ENCODE measurements around the gene NCK2.

The NCK2 gene

GRCh38 chr2:105747991-105748390 lies 3.3 kb downstream of the NCK2 start:
- no peak overlapping the region for H3K4me2 ChIP-seq (ENCODE audit: low read depth, low read length, poor library complexity, severe bottlenecking)
- no peak overlapping the region for H3K9ac ChIP-seq (ENCODE audit: low read length)
- H3K27me3 ChIP-seq (ENCODE audit: low read length) = no peaks in the 10 kb centered on the region
- H3K36me3 ChIP-seq (ENCODE audit: low read length) = no peaks in the 10 kb centered on the region
- H3K27ac ChIP-seq (ENCODE audit: low read depth, low read length) = no peak overlapping the region
- no peaks in the 10 kb centered on the region for H3K9me2 ChIP-seq (replicated peaks; ENCODE audit: insufficient read depth, low read length)
- TF ChIP-seq, protein P1, sequence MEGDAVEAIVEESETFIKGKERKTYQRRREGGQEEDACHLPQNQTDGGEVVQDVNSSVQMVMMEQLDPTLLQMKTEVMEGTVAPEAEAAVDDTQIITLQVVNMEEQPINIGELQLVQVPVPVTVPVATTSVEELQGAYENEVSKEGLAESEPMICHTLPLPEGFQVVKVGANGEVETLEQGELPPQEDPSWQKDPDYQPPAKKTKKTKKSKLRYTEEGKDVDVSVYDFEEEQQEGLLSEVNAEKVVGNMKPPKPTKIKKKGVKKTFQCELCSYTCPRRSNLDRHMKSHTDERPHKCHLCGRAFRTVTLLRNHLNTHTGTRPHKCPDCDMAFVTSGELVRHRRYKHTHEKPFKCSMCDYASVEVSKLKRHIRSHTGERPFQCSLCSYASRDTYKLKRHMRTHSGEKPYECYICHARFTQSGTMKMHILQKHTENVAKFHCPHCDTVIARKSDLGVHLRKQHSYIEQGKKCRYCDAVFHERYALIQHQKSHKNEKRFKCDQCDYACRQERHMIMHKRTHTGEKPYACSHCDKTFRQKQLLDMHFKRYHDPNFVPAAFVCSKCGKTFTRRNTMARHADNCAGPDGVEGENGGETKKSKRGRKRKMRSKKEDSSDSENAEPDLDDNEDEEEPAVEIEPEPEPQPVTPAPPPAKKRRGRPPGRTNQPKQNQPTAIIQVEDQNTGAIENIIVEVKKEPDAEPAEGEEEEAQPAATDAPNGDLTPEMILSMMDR (IDR thresholded peaks at IDR 0.05; ENCODE audit: insufficient read depth, low read length, poor library complexity, severe bottlenecking) = no peak
- no peak for TF ChIP-seq EZH2phosphoT487 (conservative IDR thresholded peaks at IDR 0.05; ENCODE audit: low read length)
- no peaks in the 10 kb centered on the region for H3K79me2 ChIP-seq (ENCODE audit: insufficient read depth, low read length)
- no peak overlapping the region for H2AFZ ChIP-seq (ENCODE audit: low read depth, low read length, severe bottlenecking)
- H3K4me3 ChIP-seq (ENCODE audit: insufficient read depth, low read length, poor library complexity, severe bottlenecking) = no peak overlapping the region
- no peaks in the 10 kb centered on the region for H3K9me3 ChIP-seq (ENCODE audit: insufficient read depth, low read length)
- H4K20me1 ChIP-seq (ENCODE audit: low read depth, low read length) = no peaks in the 10 kb centered on the region
- H3F3A ChIP-seq (ENCODE audit: insufficient read depth) = no peaks in the 10 kb centered on the region

DNA sequence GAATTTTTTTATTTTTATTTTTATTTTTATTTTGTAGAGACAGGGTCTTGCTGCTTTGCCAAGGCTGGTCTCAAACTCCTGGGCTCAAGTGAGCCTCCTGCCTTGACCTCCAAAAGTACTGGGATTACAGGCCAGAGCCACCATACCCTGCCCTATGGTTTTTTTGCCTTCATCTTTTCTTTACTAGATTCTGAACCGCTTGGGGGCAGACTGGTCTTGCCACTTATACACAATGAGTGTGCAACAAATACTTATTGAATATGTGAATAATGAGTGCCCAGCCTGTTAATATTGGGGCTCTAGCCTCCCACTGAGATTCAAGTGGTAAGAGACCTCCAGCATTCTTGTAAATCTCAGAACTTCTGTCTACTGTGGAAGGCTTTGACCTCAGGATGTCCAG lies 3.9 kb downstream of the NCK2 start:
- no peaks in the 10 kb centered on the region for H3F3A ChIP-seq (ENCODE audit: insufficient read depth)
- TF ChIP-seq, protein P1 (IDR thresholded peaks at IDR 0.05; ENCODE audit: insufficient read depth, low read length, poor library complexity, severe bottlenecking) = no peak
- no peak for TF ChIP-seq EZH2phosphoT487 (conservative IDR thresholded peaks at IDR 0.05; ENCODE audit: low read length)
- H3K4me3 ChIP-seq (ENCODE audit: insufficient read depth, low read length, poor library complexity, severe bottlenecking) = no peak overlapping the region
- H2AFZ ChIP-seq (ENCODE audit: low read depth, low read length, severe bottlenecking) = no peak overlapping the region
- H3K27ac ChIP-seq (ENCODE audit: low read depth, low read length) = no peak overlapping the region
- H3K9me2 ChIP-seq (replicated peaks; ENCODE audit: insufficient read depth, low read length) = no peaks in the 10 kb centered on the region
- H3K36me3 ChIP-seq (ENCODE audit: low read length) = no peaks in the 10 kb centered on the region
- H3K79me2 ChIP-seq (ENCODE audit: insufficient read depth, low read length) = no peaks in the 10 kb centered on the region
- no peak overlapping the region for H3K4me2 ChIP-seq (ENCODE audit: low read depth, low read length, poor library complexity, severe bottlenecking)
- H3K9me3 ChIP-seq (ENCODE audit: insufficient read depth, low read length) = no peaks in the 10 kb centered on the region
- no peaks in the 10 kb centered on the region for H3K27me3 ChIP-seq (ENCODE audit: low read length)
- H4K20me1 ChIP-seq (ENCODE audit: low read depth, low read length) = no peaks in the 10 kb centered on the region
- no peak overlapping the region for H3K9ac ChIP-seq (ENCODE audit: low read length)

- no peak overlapping the region for H3K27ac ChIP-seq (ENCODE audit: low read depth, low read length)
- no peaks in the 10 kb centered on the region for H3K9me2 ChIP-seq (replicated peaks; ENCODE audit: insufficient read depth, low read length)
- H3K4me2 ChIP-seq (ENCODE audit: low read depth, low read length, poor library complexity, severe bottlenecking) = no peak overlapping the region
- H3F3A ChIP-seq (ENCODE audit: insufficient read depth) = no peaks in the 10 kb centered on the region
- H3K9ac ChIP-seq (ENCODE audit: low read length) = no peak overlapping the region
- no peaks in the 10 kb centered on the region for H3K9me3 ChIP-seq (ENCODE audit: insufficient read depth, low read length)
- H3K27me3 ChIP-seq (ENCODE audit: low read length) = no peaks in the 10 kb centered on the region
- no peaks in the 10 kb centered on the region for H4K20me1 ChIP-seq (ENCODE audit: low read depth, low read length)
- no peaks in the 10 kb centered on the region for H3K79me2 ChIP-seq (ENCODE audit: insufficient read depth, low read length)
- no peak overlapping the region for H2AFZ ChIP-seq (ENCODE audit: low read depth, low read length, severe bottlenecking)
- TF ChIP-seq, protein P1 (IDR thresholded peaks at IDR 0.05; ENCODE audit: insufficient read depth, low read length, poor library complexity, severe bottlenecking) = no peak
- TF ChIP-seq EZH2phosphoT487 (conservative IDR thresholded peaks at IDR 0.05; ENCODE audit: low read length) = no peak
- H3K4me3 ChIP-seq (ENCODE audit: insufficient read depth, low read length, poor library complexity, severe bottlenecking) = no peak overlapping the region
- H3K36me3 ChIP-seq (ENCODE audit: low read length) = no peaks in the 10 kb centered on the region
Measured at GRCh38 chr2:105749583-105750400, 5.1 kb downstream of the NCK2 start.
